AG04450 (cell line): ENCODE data around the gene FLNB. TPM values are rescaled to one million over a fixed set of nuclear protein-coding genes. Genes with fewer than 3 reads are reported as not detected.

Experiments
- CTCF ChIA-PET: fragments of 300-600, 350-600 bp; formaldehyde crosslinking; extraction: SDS; loops from one replicate; lab custom pipeline; 2022; ENCODE audit warnings: antibody characterized with exemption, inconsistent platforms; lab: Charles Lee
- POLR2A ChIA-PET: fragments of 350-600 bp; formaldehyde crosslinking; extraction: SDS; loops from one replicate; lab custom pipeline; 2021; ENCODE audit warnings: antibody characterized with exemption, inconsistent platforms; lab: Yijun Ruan, JAX
- DNase-seq: peaks from one replicate; pipeline ENCODE4 v3.0.0-alpha.2; 2011; ENCODE audit warnings: low read depth, low spot score
- H3K27ac ChIP-seq: one replicate; pipeline ENCODE4 v1.5.1; 2012; ENCODE audit warnings: low read depth, low read length, control low read depth
- H3K27me3 ChIP-seq: one replicate; pipeline ENCODE4 v1.6.0; 2012; ENCODE audit warnings: low read length; ENCODE audit not compliant: control insufficient read depth, insufficient read depth
- H3K4me3 ChIP-seq: 2 replicates; pipeline ENCODE4 v1.5.1; 2011; ENCODE audit warnings: mild to moderate bottlenecking, low read depth, low read length, control low read depth
- H3K9me3 ChIP-seq: 2 replicates; pipeline ENCODE4 v1.5.1; 2012; ENCODE audit warnings: low read length; ENCODE audit not compliant: control insufficient read depth, insufficient read depth
- CTCF ChIP-seq: IDR thresholded peaks from 2 replicates; pipeline ENCODE4 v1.5.1; 2011; ENCODE audit warnings: low read depth, low read length, control low read depth, inconsistent platforms
- polyA minus RNA-seq: library from RNA; depleted of rRNA, polyadenylated mRNA; stranded (reverse); fragments of >200 nt; gene quantifications from 2 replicates; pipeline ENCODE4 v1.2.3, GENCODE V29; 2011; rRNA and poly(A)+ RNA removed
- polyA plus RNA-seq: library from polyadenylated mRNA; depleted of rRNA; stranded (reverse); fragments of >200 nt; gene quantifications from 2 replicates; pipeline ENCODE4 v1.2.3, GENCODE V29; 2011; rRNA removed

The FLNB gene, protein sequence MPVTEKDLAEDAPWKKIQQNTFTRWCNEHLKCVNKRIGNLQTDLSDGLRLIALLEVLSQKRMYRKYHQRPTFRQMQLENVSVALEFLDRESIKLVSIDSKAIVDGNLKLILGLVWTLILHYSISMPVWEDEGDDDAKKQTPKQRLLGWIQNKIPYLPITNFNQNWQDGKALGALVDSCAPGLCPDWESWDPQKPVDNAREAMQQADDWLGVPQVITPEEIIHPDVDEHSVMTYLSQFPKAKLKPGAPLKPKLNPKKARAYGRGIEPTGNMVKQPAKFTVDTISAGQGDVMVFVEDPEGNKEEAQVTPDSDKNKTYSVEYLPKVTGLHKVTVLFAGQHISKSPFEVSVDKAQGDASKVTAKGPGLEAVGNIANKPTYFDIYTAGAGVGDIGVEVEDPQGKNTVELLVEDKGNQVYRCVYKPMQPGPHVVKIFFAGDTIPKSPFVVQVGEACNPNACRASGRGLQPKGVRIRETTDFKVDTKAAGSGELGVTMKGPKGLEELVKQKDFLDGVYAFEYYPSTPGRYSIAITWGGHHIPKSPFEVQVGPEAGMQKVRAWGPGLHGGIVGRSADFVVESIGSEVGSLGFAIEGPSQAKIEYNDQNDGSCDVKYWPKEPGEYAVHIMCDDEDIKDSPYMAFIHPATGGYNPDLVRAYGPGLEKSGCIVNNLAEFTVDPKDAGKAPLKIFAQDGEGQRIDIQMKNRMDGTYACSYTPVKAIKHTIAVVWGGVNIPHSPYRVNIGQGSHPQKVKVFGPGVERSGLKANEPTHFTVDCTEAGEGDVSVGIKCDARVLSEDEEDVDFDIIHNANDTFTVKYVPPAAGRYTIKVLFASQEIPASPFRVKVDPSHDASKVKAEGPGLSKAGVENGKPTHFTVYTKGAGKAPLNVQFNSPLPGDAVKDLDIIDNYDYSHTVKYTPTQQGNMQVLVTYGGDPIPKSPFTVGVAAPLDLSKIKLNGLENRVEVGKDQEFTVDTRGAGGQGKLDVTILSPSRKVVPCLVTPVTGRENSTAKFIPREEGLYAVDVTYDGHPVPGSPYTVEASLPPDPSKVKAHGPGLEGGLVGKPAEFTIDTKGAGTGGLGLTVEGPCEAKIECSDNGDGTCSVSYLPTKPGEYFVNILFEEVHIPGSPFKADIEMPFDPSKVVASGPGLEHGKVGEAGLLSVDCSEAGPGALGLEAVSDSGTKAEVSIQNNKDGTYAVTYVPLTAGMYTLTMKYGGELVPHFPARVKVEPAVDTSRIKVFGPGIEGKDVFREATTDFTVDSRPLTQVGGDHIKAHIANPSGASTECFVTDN (N-terminal part only)
- polyA plus RNA-seq, result 89.6 and 90.4 TPM in 2 replicates
- polyA minus RNA-seq, result 265 and 295 TPM in 2 replicates

GRCh38 chr3:58008141-58009025 is at the start of gene FLNB:
TSS of gene FLNB (plus strand) at chr3:58008422. CDS start at chr3:58008565, 143 bp downstream.
- CTCF ChIA-PET, result interaction anchor here (0.6 to 2.6 kb wide), 39 partner anchors 9 to 298 kb away, joined by 3 to 29 read pairs (median 4); partner anchors contain the start of genes HTD2 and RPP14
- peaks cover 10% of the 10 kb centered on the region; the same call in 1 of the 2 replicates for H3K9me3 ChIP-seq
- H3K27ac ChIP-seq, result peak within 1 kb of the TSS; percentile 52
- peak within 1 kb of the TSS; percentile 100 for H3K4me3 ChIP-seq
- POLR2A ChIA-PET, result interaction anchor here (0.6 to 1.4 kb wide), 10 partner anchors 9 to 165 kb away, joined by 3 to 9 read pairs (median 3); no protein-coding TSS in a partner anchor
- H3K27me3 ChIP-seq, result no peaks in the 10 kb centered on the region
- no peak for DNase-seq
- peak; percentile 74 for TF ChIP-seq CTCF

GRCh38 chr3:57958642-57959422 is 49.4 kb upstream of the FLNB start:
- TF ChIP-seq CTCF, result no peak
- CTCF ChIA-PET, result no interaction called here
- POLR2A ChIA-PET, result no interaction called here
- H3K4me3 ChIP-seq, result no peak overlapping the region
- H3K27ac ChIP-seq, result no peak overlapping the region
- H3K9me3 ChIP-seq, result no peaks in the 10 kb centered on the region; the same call in 1 of the 2 replicates
- no peak for DNase-seq
- H3K27me3 ChIP-seq, result no peaks in the 10 kb centered on the region

DNA sequence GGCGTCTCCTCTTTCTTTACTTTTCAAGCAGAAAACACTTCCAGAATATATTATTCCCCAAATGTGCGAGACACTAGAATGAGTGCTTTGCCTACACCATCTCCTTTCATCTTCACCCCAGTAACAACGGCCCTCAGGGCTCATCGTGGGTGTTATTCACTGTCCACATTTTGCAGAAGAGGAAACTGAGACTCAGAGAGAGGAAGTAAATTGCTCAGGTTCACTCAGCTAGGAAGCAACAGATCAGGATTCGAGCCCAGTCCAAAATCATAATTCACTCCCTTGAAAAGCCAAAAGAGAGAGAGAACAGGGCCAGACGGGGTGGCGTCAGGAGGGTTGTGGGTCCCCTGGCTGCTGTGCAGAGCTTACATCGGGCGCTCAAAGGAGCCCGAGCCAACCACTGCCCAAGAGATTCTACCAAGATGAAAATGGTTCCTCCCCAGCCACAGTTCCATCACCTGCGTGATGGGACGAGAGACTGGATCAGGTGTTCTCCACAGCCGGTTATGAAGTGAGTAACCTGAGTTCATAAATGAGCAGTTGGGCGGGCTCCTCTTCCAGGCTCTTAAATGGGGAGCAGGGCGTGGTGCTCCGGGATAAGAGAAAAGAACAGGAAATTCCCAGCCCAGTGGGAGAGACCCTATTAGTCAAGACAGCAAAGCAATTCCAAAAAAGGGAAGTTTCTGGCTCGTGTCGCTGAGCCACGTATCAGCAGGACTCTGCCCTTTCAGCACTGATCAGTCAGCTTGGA is 48.6 kb upstream of the FLNB start:
- Histone ChIP-seq H3K9me3 (no peaks in the 10 kb centered on the region; the same call in 1 of the 2 replicates), H3K4me3 (no peak overlapping the region), H3K27me3 (no peaks in the 10 kb centered on the region), H3K27ac (no peak overlapping the region)
- ChIA-PET POLR2A (no interaction called here), CTCF (no interaction called here)
- TF ChIP-seq CTCF, result no peak
- DNase-seq, result no peak
